HL-60 (cell line): ENCODE results near the gene KCNK15.

ENCODE experiments used
- DNase-seq, 2 experiments: peaks; one replicate each; pipeline ENCODE4 v3.0.0-alpha.2; 2010 to 2020; ENCODE audit warnings: low read depth in 1 of 2, low spot score in 1 of 2
- H3K27ac ChIP-seq: fragments of 250-450 bp; sonication (Bioruptor Pico); replicated peaks from 2 replicates; pipeline ENCODE4 v1.5.1; 2020; ENCODE audit warnings: mild to moderate bottlenecking, moderate library complexity
- H3K27me3 ChIP-seq: fragments of 250-450 bp; sonication (Bioruptor Pico); 2 replicates; pipeline ENCODE4 v1.5.1; 2021; ENCODE audit warnings: mild to moderate bottlenecking, moderate library complexity; ENCODE audit not compliant: insufficient read depth, poor library complexity, severe bottlenecking
- H3K4me3 ChIP-seq: replicated peaks from 2 replicates; pipeline ENCODE4 v1.5.1; 2011; ENCODE audit warnings: mild to moderate bottlenecking, control low read depth, low read length; ENCODE audit not compliant: insufficient read depth
- GABPA ChIP-seq: IDR thresholded peaks from 2 replicates; pipeline ENCODE4 v1.6.1; 2012; ENCODE audit warnings: low read depth
- POLR2AphosphoS5 ChIP-seq: IDR thresholded peaks from 2 replicates; pipeline ENCODE4 v1.6.1; 2012; ENCODE audit warnings: low read depth
- SPI1 ChIP-seq: IDR thresholded peaks from 2 replicates; pipeline ENCODE4 v1.6.1; 2012; ENCODE audit warnings: low read depth, mild to moderate bottlenecking, borderline replicate concordance
- TF ChIP-seq, protein P1 (sequence below): IDR thresholded peaks from one replicate; pipeline ENCODE4 v1.5.1; 2011; ENCODE audit warnings: low read length, control low read depth, inconsistent platforms; ENCODE audit not compliant: insufficient read depth
- TF ChIP-seq, protein P2 (sequence below): IDR thresholded peaks from 2 replicates; pipeline ENCODE4 v1.6.1; 2012; ENCODE audit warnings: low read depth; ENCODE audit not compliant: insufficient replicate concordance

Gene KCNK15

DNA sequence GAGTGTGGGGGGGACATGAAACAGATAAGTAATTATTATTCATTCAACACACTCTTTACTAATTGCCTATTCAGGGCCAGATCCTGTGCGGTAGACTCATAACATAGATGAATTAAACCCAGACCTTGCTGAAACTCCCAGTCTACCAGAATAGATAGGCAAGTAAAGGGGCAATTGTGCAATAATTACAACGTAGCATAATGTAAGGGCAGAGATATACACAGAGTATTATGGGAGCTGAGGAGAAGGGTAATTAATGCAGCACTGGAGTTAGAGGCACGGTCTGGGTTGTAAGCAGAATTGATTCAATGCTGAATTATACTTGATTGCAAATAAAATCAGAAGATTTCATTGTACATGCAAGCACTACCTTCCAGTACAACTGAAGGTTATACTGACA is 35.5 kb downstream of the KCNK15 start:
- TF ChIP-seq, protein P1, sequence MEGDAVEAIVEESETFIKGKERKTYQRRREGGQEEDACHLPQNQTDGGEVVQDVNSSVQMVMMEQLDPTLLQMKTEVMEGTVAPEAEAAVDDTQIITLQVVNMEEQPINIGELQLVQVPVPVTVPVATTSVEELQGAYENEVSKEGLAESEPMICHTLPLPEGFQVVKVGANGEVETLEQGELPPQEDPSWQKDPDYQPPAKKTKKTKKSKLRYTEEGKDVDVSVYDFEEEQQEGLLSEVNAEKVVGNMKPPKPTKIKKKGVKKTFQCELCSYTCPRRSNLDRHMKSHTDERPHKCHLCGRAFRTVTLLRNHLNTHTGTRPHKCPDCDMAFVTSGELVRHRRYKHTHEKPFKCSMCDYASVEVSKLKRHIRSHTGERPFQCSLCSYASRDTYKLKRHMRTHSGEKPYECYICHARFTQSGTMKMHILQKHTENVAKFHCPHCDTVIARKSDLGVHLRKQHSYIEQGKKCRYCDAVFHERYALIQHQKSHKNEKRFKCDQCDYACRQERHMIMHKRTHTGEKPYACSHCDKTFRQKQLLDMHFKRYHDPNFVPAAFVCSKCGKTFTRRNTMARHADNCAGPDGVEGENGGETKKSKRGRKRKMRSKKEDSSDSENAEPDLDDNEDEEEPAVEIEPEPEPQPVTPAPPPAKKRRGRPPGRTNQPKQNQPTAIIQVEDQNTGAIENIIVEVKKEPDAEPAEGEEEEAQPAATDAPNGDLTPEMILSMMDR = no peak
- no peak for TF ChIP-seq SPI1
- no peak for TF ChIP-seq GABPA
- no peak for TF ChIP-seq POLR2AphosphoS5
- TF ChIP-seq, protein P2, sequence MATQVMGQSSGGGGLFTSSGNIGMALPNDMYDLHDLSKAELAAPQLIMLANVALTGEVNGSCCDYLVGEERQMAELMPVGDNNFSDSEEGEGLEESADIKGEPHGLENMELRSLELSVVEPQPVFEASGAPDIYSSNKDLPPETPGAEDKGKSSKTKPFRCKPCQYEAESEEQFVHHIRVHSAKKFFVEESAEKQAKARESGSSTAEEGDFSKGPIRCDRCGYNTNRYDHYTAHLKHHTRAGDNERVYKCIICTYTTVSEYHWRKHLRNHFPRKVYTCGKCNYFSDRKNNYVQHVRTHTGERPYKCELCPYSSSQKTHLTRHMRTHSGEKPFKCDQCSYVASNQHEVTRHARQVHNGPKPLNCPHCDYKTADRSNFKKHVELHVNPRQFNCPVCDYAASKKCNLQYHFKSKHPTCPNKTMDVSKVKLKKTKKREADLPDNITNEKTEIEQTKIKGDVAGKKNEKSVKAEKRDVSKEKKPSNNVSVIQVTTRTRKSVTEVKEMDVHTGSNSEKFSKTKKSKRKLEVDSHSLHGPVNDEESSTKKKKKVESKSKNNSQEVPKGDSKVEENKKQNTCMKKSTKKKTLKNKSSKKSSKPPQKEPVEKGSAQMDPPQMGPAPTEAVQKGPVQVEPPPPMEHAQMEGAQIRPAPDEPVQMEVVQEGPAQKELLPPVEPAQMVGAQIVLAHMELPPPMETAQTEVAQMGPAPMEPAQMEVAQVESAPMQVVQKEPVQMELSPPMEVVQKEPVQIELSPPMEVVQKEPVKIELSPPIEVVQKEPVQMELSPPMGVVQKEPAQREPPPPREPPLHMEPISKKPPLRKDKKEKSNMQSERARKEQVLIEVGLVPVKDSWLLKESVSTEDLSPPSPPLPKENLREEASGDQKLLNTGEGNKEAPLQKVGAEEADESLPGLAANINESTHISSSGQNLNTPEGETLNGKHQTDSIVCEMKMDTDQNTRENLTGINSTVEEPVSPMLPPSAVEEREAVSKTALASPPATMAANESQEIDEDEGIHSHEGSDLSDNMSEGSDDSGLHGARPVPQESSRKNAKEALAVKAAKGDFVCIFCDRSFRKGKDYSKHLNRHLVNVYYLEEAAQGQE = no peak
- Histone ChIP-seq H3K27me3 (no peaks in the 10 kb centered on the region), H3K27ac (no peak overlapping the region), H3K4me3 (no peak overlapping the region)
- DNase-seq = no peak

DNA sequence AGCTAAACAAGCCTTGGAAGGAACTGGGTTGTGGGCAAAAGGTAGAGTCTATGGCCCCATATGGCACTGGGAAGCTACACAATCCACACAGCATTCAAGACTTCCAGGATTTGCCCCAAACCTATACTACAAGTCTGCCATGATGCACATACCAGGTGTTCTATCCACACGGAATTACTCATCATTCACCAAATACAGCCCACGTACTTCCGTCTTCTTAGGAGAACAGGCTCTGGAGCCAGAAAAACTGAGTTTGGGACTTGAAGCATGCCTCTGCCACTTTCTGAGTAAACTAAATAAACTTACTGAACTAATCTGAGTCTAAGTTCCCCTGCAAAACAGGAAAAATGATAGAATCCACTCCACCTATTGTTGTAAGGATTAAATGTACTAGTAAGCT is 36.1 kb downstream of the KCNK15 start:
- H3K27me3 ChIP-seq = no peaks in the 10 kb centered on the region
- no peak for DNase-seq
- no peak overlapping the region for H3K27ac ChIP-seq
- no peak overlapping the region for H3K4me3 ChIP-seq
- TF ChIP-seq POLR2AphosphoS5 (no peak), SPI1 (no peak), GABPA (no peak)
- TF ChIP-seq, protein P1 = no peak
- TF ChIP-seq, protein P2 = no peak

DNA sequence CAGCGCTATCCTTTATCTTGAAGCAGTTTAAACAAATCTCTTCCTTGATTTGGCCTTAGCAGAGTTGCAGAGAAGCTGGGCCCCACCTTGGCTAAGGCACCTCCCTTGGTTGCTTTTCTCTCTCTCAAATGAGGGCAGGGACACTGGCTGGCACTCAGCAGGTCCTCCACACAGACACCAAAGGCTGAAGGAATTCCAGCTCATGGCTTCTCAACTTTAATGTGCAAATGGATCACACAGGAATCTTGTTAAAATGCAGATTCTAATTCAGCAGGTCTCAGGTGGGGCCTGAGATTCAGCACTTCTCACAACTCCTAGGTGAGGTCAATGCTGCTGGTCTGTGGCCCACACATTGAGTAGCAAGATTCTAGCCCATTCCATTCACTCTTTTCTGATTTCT is 39.0 kb downstream of the KCNK15 start:
- Histone ChIP-seq H3K27me3 (no peaks in the 10 kb centered on the region), H3K27ac (no peak overlapping the region), H3K4me3 (no peak overlapping the region)
- TF ChIP-seq, protein P1 = no peak
- TF ChIP-seq, protein P2 = no peak
- no peak for TF ChIP-seq SPI1
- no peak for TF ChIP-seq GABPA
- no peak for TF ChIP-seq POLR2AphosphoS5
- no peak for DNase-seq
